IMR-90 (cell line): ENCODE measurements around the gene NUP62CL. TPM values are rescaled to one million over a fixed set of nuclear protein-coding genes. Genes with fewer than 3 reads are reported as not detected.

ENCODE experiments used
- ATAC-seq: fragments of 200-7000 bp; cut with Tn5 transposase; 2 replicates; pipeline ENCODE4 v1.9.1; 2020; ENCODE audit warnings: low read depth, mild to moderate bottlenecking, moderate library complexity
- BruUV-seq: library from RNA; stranded (reverse); fragments of 400-500 nt; replicated peaks from 2 replicates; lab custom pipeline; 2021; lab: Mats Ljungman, UMichigan
- CTCF ChIA-PET: fragments of 300-600 bp; formaldehyde crosslinking; extraction: SDS; loops from one replicate; lab custom pipeline; 2021; ENCODE audit warnings: antibody characterized with exemption; lab: Yijun Ruan, JAX
- POLR2A ChIA-PET: fragments of 300-600 bp; sonication (Branson Sonifier 250); formaldehyde crosslinking; loops from one replicate; lab custom pipeline; 2022; ENCODE audit warnings: antibody characterized with exemption; ENCODE audit not compliant: unreplicated experiment; lab: Charles Lee
- DNase-seq: peaks from one replicate; pipeline ENCODE4 v3.0.0; 2013
- H2AFZ ChIP-seq: replicated peaks from 2 replicates; pipeline ENCODE3; 2013; ENCODE audit warnings: low read length, mild to moderate bottlenecking; ENCODE audit not compliant: poor library complexity
- H2AK5ac ChIP-seq: 2 replicates; pipeline ENCODE4 v1.6.1; 2013; ENCODE audit warnings: low read depth, low read length, inconsistent platforms
- H2AK9ac ChIP-seq: replicated peaks from 2 replicates; pipeline ENCODE3; 2013; ENCODE audit warnings: mild to moderate bottlenecking, low read depth, low read length, moderate library complexity; ENCODE audit not compliant: poor library complexity
- H2BK120ac ChIP-seq: 2 replicates; pipeline ENCODE4 v1.6.1; 2013; ENCODE audit warnings: low read depth, low read length, inconsistent platforms
- H2BK15ac ChIP-seq: 3 replicates; pipeline ENCODE4 v1.6.1; 2013; ENCODE audit warnings: low read depth, low read length, inconsistent platforms
- H2BK20ac ChIP-seq: 2 replicates; pipeline ENCODE4 v1.6.1; 2013; ENCODE audit warnings: low read depth, mild to moderate bottlenecking, inconsistent platforms, low read length, moderate library complexity
- H2BK5ac ChIP-seq: 2 replicates; pipeline ENCODE4 v1.6.1; 2013; ENCODE audit warnings: mild to moderate bottlenecking, low read depth, low read length, inconsistent platforms; ENCODE audit not compliant: poor library complexity, severe bottlenecking
- H3K14ac ChIP-seq: replicated peaks from 2 replicates; pipeline ENCODE4 v1.6.1; 2013; ENCODE audit warnings: low read depth, low read length, inconsistent platforms
- H3K18ac ChIP-seq: 2 replicates; pipeline ENCODE4 v1.6.1; 2013; ENCODE audit warnings: low read depth, low read length, control low read depth
- H3K23ac ChIP-seq: 2 replicates; pipeline ENCODE4 v1.6.1; 2013; ENCODE audit warnings: low read depth, low read length, inconsistent platforms
- H3K27ac ChIP-seq: 2 replicates; pipeline ENCODE4 v1.5.1; 2013; ENCODE audit warnings: mild to moderate bottlenecking, control low read depth, low read length; ENCODE audit not compliant: insufficient read depth
- H3K27me3 ChIP-seq: 2 replicates; pipeline ENCODE4 v1.6.1; 2013; ENCODE audit warnings: low read length; ENCODE audit not compliant: control insufficient read depth, insufficient read depth
- H3K36me3 ChIP-seq: 2 replicates; pipeline ENCODE4 v1.6.1; 2013; ENCODE audit warnings: low read length, mixed read lengths; ENCODE audit not compliant: control insufficient read depth, insufficient read depth
- H3K4ac ChIP-seq: 2 replicates; pipeline ENCODE4 v1.6.1; 2013; ENCODE audit warnings: low read depth, low read length, inconsistent platforms
- H3K4me1 ChIP-seq: 2 replicates; pipeline ENCODE4 v1.6.1; 2013; ENCODE audit warnings: low read length, mixed read lengths; ENCODE audit not compliant: control insufficient read depth, insufficient read depth
- H3K4me2 ChIP-seq: 2 replicates; pipeline ENCODE4 v1.6.1; 2013; ENCODE audit warnings: low read depth, mild to moderate bottlenecking, control low read depth, low read length, moderate library complexity
- H3K4me3 ChIP-seq: 2 replicates; pipeline ENCODE4 v1.5.1; 2013; ENCODE audit warnings: low read depth, mild to moderate bottlenecking, control low read depth, low read length, moderate library complexity; ENCODE audit not compliant: insufficient read depth
- H3K56ac ChIP-seq: 2 replicates; pipeline ENCODE4 v1.6.1; 2013; ENCODE audit warnings: low read length, inconsistent platforms; ENCODE audit not compliant: insufficient read depth; ENCODE audit errors: extremely low read depth
- H3K79me1 ChIP-seq, 2 experiments: 2 replicates each; pipeline ENCODE4 v1.6.1; 2013; ENCODE audit warnings: low read length in 2 of 2, inconsistent platforms in 1 of 2, low read depth in 1 of 2
- H3K9ac ChIP-seq: 2 replicates; pipeline ENCODE4 v1.6.1; 2013; ENCODE audit warnings: low read depth, low read length, control low read depth
- H3K9me1 ChIP-seq: 2 replicates; pipeline ENCODE4 v1.6.1; 2013; ENCODE audit warnings: low read length, inconsistent platforms; ENCODE audit not compliant: insufficient read depth
- H3K9me3 ChIP-seq: 2 replicates; pipeline ENCODE4 v1.6.1; 2013; ENCODE audit warnings: low read length; ENCODE audit not compliant: control insufficient read depth, insufficient read depth
- H4K20me1 ChIP-seq: 2 replicates; pipeline ENCODE4 v1.6.1; 2013; ENCODE audit warnings: low read length, inconsistent platforms; ENCODE audit not compliant: insufficient read depth
- H4K5ac ChIP-seq: 2 replicates; pipeline ENCODE4 v1.6.1; 2013; ENCODE audit warnings: mild to moderate bottlenecking, low read depth, low read length, control low read depth
- H4K8ac ChIP-seq, 2 experiments: 2 replicates each; pipeline ENCODE4 v1.6.1; 2013; ENCODE audit warnings: low read depth in 2 of 2, low read length in 2 of 2, control low read depth in 1 of 2, inconsistent platforms in 1 of 2
- H4K91ac ChIP-seq: 2 replicates; pipeline ENCODE4 v1.6.1; 2013; ENCODE audit warnings: low read depth, low read length, inconsistent platforms; ENCODE audit not compliant: insufficient read depth
- BHLHE40 ChIP-seq: fragments of 150-350 bp; IDR thresholded peaks from 2 replicates; pipeline ENCODE4 v1.6.1; 2016; ENCODE audit warnings: mild to moderate bottlenecking, low read depth, low read length
- CEBPB ChIP-seq: IDR thresholded peaks from 2 replicates; pipeline ENCODE4 v1.6.1; 2012; ENCODE audit warnings: low read depth, low read length, improper control_type of control experiment
- CHD1 ChIP-seq: IDR thresholded peaks from 2 replicates; pipeline ENCODE4 v1.6.1; 2012; ENCODE audit warnings: low read depth, low read length, improper control_type of control experiment
- CTCF ChIP-seq: conservative IDR thresholded peaks from 2 replicates; pipeline ENCODE4 v1.5.1; 2012; ENCODE audit warnings: mild to moderate bottlenecking, low read depth, low read length, improper control_type of control experiment
- ELK1 ChIP-seq: fragments of 150-350 bp; IDR thresholded peaks from 2 replicates; pipeline ENCODE4 v1.6.1; 2016; ENCODE audit warnings: low read depth, mild to moderate bottlenecking, low read length, moderate library complexity, borderline replicate concordance
- FOS ChIP-seq: fragments of 150-350 bp; IDR thresholded peaks from 2 replicates; pipeline ENCODE4 v1.6.1; 2016; ENCODE audit warnings: low read depth, low read length
- MAFK ChIP-seq: IDR thresholded peaks from 2 replicates; pipeline ENCODE4 v1.6.1; 2012; ENCODE audit warnings: low read depth, low read length, improper control_type of control experiment
- MAZ ChIP-seq: IDR thresholded peaks from 2 replicates; pipeline ENCODE4 v1.6.1; 2012; ENCODE audit warnings: low read depth, mild to moderate bottlenecking, low read length, improper control_type of control experiment, moderate library complexity, borderline replicate concordance
- MXI1 ChIP-seq: IDR thresholded peaks from 2 replicates; pipeline ENCODE4 v1.6.1; 2012; ENCODE audit warnings: low read depth, mild to moderate bottlenecking, low read length, moderate library complexity, borderline replicate concordance
- NFE2L2 ChIP-seq: fragments of 150-350 bp; IDR thresholded peaks from 2 replicates; pipeline ENCODE4 v1.6.1; 2016; ENCODE audit warnings: low read depth, mild to moderate bottlenecking, low read length
- POLR2A ChIP-seq: IDR thresholded peaks from 2 replicates; pipeline ENCODE4 v1.6.1; 2012; ENCODE audit warnings: mild to moderate bottlenecking, low read depth, low read length
- RAD21 ChIP-seq: IDR thresholded peaks from 2 replicates; pipeline ENCODE4 v1.6.1; 2012; ENCODE audit warnings: low read length, improper control_type of control experiment
- RCOR1 ChIP-seq: IDR thresholded peaks from 2 replicates; pipeline ENCODE4 v1.6.1; 2012; ENCODE audit warnings: mild to moderate bottlenecking, low read length, improper control_type of control experiment; ENCODE audit not compliant: insufficient replicate concordance
- RFX5 ChIP-seq: IDR thresholded peaks from 2 replicates; pipeline ENCODE4 v1.8.0; 2012; ENCODE audit warnings: low read depth, mild to moderate bottlenecking, low read length, moderate library complexity
- SMC3 ChIP-seq: fragments of 150-350 bp; IDR thresholded peaks from 2 replicates; pipeline ENCODE4 v1.6.1; 2016; ENCODE audit warnings: low read depth, mild to moderate bottlenecking, antibody characterized with exemption, low read length, moderate library complexity
- USF2 ChIP-seq: fragments of 150-350 bp; IDR thresholded peaks from 2 replicates; pipeline ENCODE4 v1.6.1; 2017; ENCODE audit warnings: mild to moderate bottlenecking, antibody characterized with exemption, low read length, low read depth
- WGBS, 2 experiments: methylation state at CpG; one replicate each; pipeline versions ENCODE4 v1.1.5 to v1.1.7; 2013; ENCODE audit warnings: missing lambda C conversion rate in 2 of 2; ENCODE audit not compliant: insufficient read length in 1 of 2; ENCODE audit errors: extremely low coverage in 2 of 2; 5-methylcytosine and 5-hydroxymethylcytosine counted together
- dilution Hi-C: fragments of 300-500 bp; cut with HindIII; formaldehyde crosslinking; loops from one replicate; pipeline ENCODE4 v1.14.3; 2018; ENCODE audit warnings: low sequenced_read_pairs; ENCODE audit not compliant: unreplicated experiment
- in situ Hi-C: fragments of 300-500 bp; cut with MboI; formaldehyde crosslinking; loops from 3 replicates; pipeline ENCODE4 v1.14.3; 2019; ENCODE audit warnings: low sequenced_read_pairs, inconsistent platforms, mixed read lengths
- intact Hi-C: fragments of 100-400 bp; cut with micrococcal nuclease; formaldehyde crosslinking; loops from 2 replicates; pipeline ENCODE4 v1.10.0; 2022
- polyA plus RNA-seq, 3 experiments: library from polyadenylated mRNA; depleted of rRNA; stranded (reverse); fragments of >200 nt; gene quantifications; 2 replicates each; pipeline ENCODE4 v1.2.3, GENCODE V29; 2012; ENCODE audit warnings: low replicate concordance in 1 of 3
- total RNA-seq: library from RNA; depleted of rRNA; stranded (reverse); fragments of >200 nt; gene quantifications from 2 replicates; pipeline ENCODE4 v1.2.3, GENCODE V29; 2012

NUP62CL gene
- total and polyA plus RNA-seq, 2 of the 4 experiments (the other 2 are of a cell fraction) = not detected

- BruUV-seq = no TSS peak
Measured at GRCh38 chrX:107207089-107207488, 856 bp upstream of the NUP62CL start.

More at GRCh38 chrX:107207089-107207488, 856 bp upstream of the NUP62CL start:
- no peak for DNase-seq
- H3K23ac ChIP-seq = no peak overlapping the region
- no peak overlapping the region for H2AK5ac ChIP-seq
- no peak overlapping the region for H2BK120ac ChIP-seq
- H3K27ac ChIP-seq = no peak overlapping the region
- no peak overlapping the region for H3K9ac ChIP-seq
- H3K79me1 ChIP-seq = no peaks in the 10 kb centered on the region
- no peak overlapping the region for H2BK15ac ChIP-seq
- no peak overlapping the region for H3K4me2 ChIP-seq
- H4K5ac ChIP-seq = no peak overlapping the region
- CTCF ChIA-PET = no interaction called here
- H4K8ac ChIP-seq = no peak overlapping the region
- no peaks in the 10 kb centered on the region for H3K9me3 ChIP-seq
- H3K18ac ChIP-seq = no peak overlapping the region
- no peak overlapping the region for H3K14ac ChIP-seq
- H4K20me1 ChIP-seq = no peaks in the 10 kb centered on the region
- TF ChIP-seq SMC3 (no peak), MAZ (no peak), USF2 (no peak), MXI1 (no peak), MAFK (no peak), POLR2A (no peak), BHLHE40 (no peak), RAD21 (no peak), FOS (no peak), CTCF (no peak), CEBPB (no peak), ELK1 (no peak), RFX5 (no peak), CHD1 (no peak), RCOR1 (no peak), NFE2L2 (no peak)
- intact Hi-C loops (no loop called here), in situ Hi-C loops (no loop called here), dilution Hi-C loops (no loop called here)
- no peak for ATAC-seq
- H2BK20ac ChIP-seq = no peak overlapping the region
- no peak overlapping the region for H2AFZ ChIP-seq
- H3K4me3 ChIP-seq = no peak overlapping the region
- H3K9me1 ChIP-seq = no peaks in the 10 kb centered on the region
- H3K56ac ChIP-seq = no peak overlapping the region
- H3K4me1 ChIP-seq = no peaks in the 10 kb centered on the region
- H3K4ac ChIP-seq = no peak overlapping the region
- WGBS, 2 experiments = no CpG with 5 or more reads among the region's 7 CpGs
- no peaks in the 10 kb centered on the region for H3K36me3 ChIP-seq
- POLR2A ChIA-PET = no interaction called here
- H2BK5ac ChIP-seq = no peak overlapping the region
- H4K91ac ChIP-seq = no peak overlapping the region
- H2AK9ac ChIP-seq = no peak overlapping the region
- H3K27me3 ChIP-seq = peaks cover 2% of the 10 kb centered on the region
